GM15510 (cell line): Measurements from ENCODE around the gene HOXB4.

Source experiments
- POLR2A ChIP-seq: IDR thresholded peaks from 3 replicates; pipeline ENCODE4 v1.6.1; 2011; ENCODE audit warnings: borderline replicate concordance; ENCODE audit not compliant: insufficient read length; ENCODE audit errors: extremely low read depth

Gene HOXB4

GRCh38 chr17:48608494-48608834 lies 30.3 kb upstream of the HOXB4 start:
- TF ChIP-seq POLR2A = no peak

- no peak for TF ChIP-seq POLR2A
These were observed 28.9 kb upstream of the HOXB4 start for GRCh38 chr17:48606892-48607614.

DNA sequence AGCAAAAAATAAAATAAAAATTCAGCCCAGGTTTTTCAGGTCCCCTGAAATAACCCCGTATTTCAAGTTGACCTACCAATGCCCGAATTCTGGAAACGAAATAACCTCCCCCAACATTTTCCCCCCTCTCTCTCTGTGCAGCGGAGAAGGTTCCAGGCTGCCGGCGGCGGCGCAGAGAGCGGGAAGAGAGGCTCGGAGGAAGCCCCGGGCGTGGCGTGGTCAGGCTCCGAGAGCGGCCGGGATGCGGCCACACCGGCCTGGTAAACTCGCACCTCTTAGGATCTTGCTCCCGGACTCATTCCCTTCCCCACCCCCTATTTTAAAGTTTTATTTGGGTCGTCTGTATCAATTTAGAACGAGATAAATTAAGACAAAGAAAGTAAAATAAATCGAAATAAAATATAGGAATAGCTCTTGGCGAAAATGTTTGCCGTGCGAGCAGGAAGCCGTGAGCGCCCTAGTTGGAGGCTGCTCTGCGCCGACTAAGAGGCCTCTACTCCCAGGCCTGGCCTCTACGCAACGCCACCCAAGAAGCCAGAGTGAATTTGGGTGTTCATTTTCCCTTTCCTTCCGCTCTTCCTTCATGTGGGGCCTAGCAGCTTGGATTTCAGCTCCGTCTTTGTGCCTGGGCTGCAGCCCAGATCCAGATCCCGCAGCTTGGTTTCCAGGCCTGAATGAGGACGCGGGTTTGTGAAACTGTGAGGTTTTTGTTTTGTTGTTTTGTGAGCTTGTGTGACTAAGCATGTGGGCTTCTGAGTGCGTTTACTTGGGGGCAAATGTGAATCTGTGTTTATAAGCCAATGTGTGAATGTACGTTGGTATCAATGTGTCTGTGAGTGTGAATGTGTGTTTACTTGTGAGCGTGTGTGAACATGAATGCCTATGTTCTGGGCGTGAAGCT lies 28.1 kb upstream of the HOXB4 start:
- no peak for TF ChIP-seq POLR2A

DNA sequence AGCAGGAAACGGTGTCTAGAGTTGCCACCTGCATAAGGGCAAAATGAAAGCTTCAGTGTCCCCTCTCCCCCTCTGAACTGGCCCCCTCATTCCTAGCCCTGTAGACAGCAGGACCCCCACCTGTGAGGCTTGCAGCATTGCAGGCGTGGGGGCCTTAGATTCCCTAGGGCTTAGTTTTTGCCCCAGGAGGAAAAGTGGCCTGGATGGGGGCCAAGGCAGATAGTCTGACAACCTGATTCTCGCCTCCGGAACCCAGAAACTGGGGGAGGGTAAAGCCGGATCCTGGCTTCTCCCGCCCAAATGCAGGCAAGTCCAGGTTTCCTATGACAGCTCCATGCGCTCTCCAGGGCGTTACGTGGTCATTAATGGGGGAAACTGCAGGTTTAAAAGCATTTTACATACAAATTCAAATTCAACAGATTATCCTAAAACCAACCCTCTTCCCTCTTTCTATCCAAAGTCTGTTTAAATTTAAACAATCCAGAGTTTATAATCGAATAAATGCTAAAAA lies 27.3 kb upstream of the HOXB4 start:
- no peak for TF ChIP-seq POLR2A

- TF ChIP-seq POLR2A = no peak
These were observed 26.7 kb upstream of the HOXB4 start, which contains the start of gene HOXB6 for GRCh38 chr17:48604770-48605329. Gene HOXB6 (minus strand): TSS chr17:48604986. CDS start chr17:48598150, 6,836 bp downstream.

GRCh38 chr17:48603959-48604769 lies 26.0 kb upstream of the HOXB4 start:
- no peak for TF ChIP-seq POLR2A

- no peak for TF ChIP-seq POLR2A
These were observed 23.6 kb upstream of the HOXB4 start for GRCh38 chr17:48601539-48602425.

DNA sequence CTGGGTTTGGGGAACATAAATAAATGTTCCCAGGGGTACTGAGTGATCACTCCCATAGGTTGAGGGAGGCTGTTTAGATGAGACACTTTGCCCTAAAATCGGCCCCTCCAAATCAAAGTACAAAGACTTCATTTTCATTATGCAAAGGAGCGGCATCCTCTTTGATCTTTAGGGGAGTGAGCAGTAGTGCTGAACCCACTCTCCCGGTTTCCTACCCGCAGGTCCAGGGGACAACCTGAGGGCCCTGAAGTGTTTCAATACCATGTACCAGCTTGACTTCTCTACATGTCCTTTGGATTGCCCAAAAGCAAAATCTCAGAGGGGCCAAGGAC lies 23.0 kb upstream of the HOXB4 start:
- no peak for TF ChIP-seq POLR2A

DNA sequence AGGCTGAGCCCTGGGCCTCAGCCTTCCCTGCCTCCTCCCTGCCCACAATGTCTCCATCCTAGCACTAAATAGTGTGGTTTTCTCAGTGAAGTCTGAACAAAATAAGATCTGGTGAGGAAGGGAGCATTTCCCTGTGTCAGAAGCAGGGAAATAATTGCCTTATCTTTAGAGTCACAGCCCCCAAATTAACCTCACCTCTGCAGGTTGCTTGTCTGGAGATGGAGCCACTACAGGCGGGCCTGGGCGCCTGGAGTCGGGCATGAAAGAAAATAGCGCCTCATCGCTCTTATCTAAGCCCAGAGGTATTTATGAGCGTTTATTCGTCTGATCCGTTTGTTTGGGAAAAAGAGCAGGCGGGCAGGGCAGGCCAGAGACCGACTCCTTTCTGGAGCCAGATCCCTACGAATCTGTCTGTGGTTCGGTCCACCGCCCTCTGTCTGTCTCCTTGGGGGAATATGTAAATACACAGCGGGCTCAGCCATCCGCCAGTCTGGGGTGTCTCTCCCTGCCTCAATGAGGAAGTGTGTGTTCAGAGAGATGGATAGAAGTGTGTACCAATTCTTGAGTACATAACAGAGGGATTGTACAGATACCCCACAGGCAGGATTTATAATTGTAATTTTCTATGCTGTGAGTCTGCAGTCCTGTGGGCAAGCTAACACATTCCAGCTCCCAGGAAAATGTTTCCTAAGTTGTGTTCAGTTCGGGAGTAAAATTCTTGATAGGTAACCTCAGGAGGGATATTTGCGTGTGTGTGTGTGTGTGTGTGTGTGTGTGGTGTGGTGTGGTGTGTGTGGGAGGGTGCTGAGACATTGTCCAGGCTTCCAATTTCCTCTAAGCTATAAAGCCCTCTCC lies 22.3 kb upstream of the HOXB4 start:
- no peak for TF ChIP-seq POLR2A

GRCh38 chr17:48599354-48599753 lies 21.2 kb upstream of the HOXB4 start:
- TF ChIP-seq POLR2A = no peak

GRCh38 chr17:48598736-48599135 lies 20.6 kb upstream of the HOXB4 start:
- no peak for TF ChIP-seq POLR2A

GRCh38 chr17:48597778-48598631 lies 19.9 kb upstream of the HOXB4 start:
- TF ChIP-seq POLR2A = no peak
